GM12878 (cell line): ENCODE data around the gene ANKRD6. TPM values are rescaled to one million over a fixed set of nuclear protein-coding genes. Genes with fewer than 3 reads are reported as not detected.

ENCODE experiments used
- ATAC-seq: fragments of 200-7000 bp; cut with Tn5 transposase; 3 replicates; pipeline ENCODE4 v1.9.1; 2020; ENCODE audit warnings: mild to moderate bottlenecking, moderate library complexity
- BruUV-seq: library from RNA; stranded (reverse); fragments of 400-500 nt; replicated peaks from 2 replicates; lab custom pipeline; 2021; lab: Mats Ljungman, UMichigan
- CTCF ChIA-PET: fragments of 300-600 bp; sonication (Branson Sonifier 250); formaldehyde crosslinking; extraction: SDS; loops from one replicate; lab custom pipeline; 2021; ENCODE audit warnings: inconsistent platforms; lab: Yijun Ruan, JAX
- POLR2A ChIA-PET: fragments of 350-600 bp; formaldehyde crosslinking; extraction: SDS; loops from one replicate; lab custom pipeline; 2021; ENCODE audit warnings: inconsistent platforms; lab: Charles Lee
- RAD21 ChIA-PET: fragments of 300-600 bp; sonication (Branson Sonifier 250); formaldehyde crosslinking; loops from one replicate; lab custom pipeline; 2023; ENCODE audit warnings: antibody characterized with exemption; ENCODE audit not compliant: unreplicated experiment; lab: Charles Lee
- SMC1A ChIA-PET: fragments of 300-600 bp; sonication (Branson Sonifier 250); formaldehyde crosslinking; loops from one replicate; lab custom pipeline; 2023; ENCODE audit not compliant: unreplicated experiment, uncharacterized antibody; lab: Charles Lee
- DNase-seq: peaks from one replicate; pipeline ENCODE4 v3.0.0-alpha.2; 2011; ENCODE audit warnings: low read depth, low spot score
- FAIRE-seq: peaks from 3 replicates; lab custom pipeline; 2011; peaks lifted over from hg19 to GRCh38; lab: Jason Lieb, UNC
- H2AFZ ChIP-seq: 2 replicates; pipeline ENCODE4 v1.6.0; 2011; ENCODE audit warnings: low read depth, low read length, control low read depth; ENCODE audit not compliant: control insufficient read depth
- H3K27ac ChIP-seq: 2 replicates; pipeline ENCODE4 v1.5.1; 2011; ENCODE audit warnings: control low read depth; ENCODE audit not compliant: control insufficient read depth, insufficient read depth
- H3K27me3 ChIP-seq, 2 experiments: replicated peaks in 1 of 2; 2 replicates each; pipeline versions ENCODE4 v1.6.0 to v1.6.1; 2011; ENCODE audit warnings: low read length in 1 of 2; ENCODE audit not compliant: control insufficient read depth in 2 of 2, insufficient read depth in 2 of 2
- H3K36me3 ChIP-seq, 2 experiments: 2 replicates each; pipeline ENCODE4 v1.5.1; 2011; ENCODE audit warnings: low read length in 1 of 2; ENCODE audit not compliant: control insufficient read depth in 2 of 2, insufficient read depth in 2 of 2
- H3K4me1 ChIP-seq: 2 replicates; pipeline ENCODE4 v1.6.1; 2011; ENCODE audit warnings: mild to moderate bottlenecking, low read length, moderate library complexity, mixed read lengths; ENCODE audit not compliant: control insufficient read depth, insufficient read depth
- H3K4me2 ChIP-seq: 2 replicates; pipeline ENCODE4 v1.6.0; 2011; ENCODE audit warnings: control low read depth; ENCODE audit not compliant: control insufficient read depth, insufficient read depth
- H3K4me3 ChIP-seq: fragments of 200-600 bp; sonication (generic); 2 replicates; pipeline ENCODE4 v1.5.1; 2016
- H3K79me2 ChIP-seq: 2 replicates; pipeline ENCODE4 v1.6.0; 2011; ENCODE audit warnings: low read length; ENCODE audit not compliant: control insufficient read depth, insufficient read depth
- H3K9ac ChIP-seq: 2 replicates; pipeline ENCODE4 v1.8.0; 2011; ENCODE audit warnings: low read length, control low read depth, mixed read lengths; ENCODE audit not compliant: control insufficient read depth, insufficient read depth
- H3K9me3 ChIP-seq: replicated peaks from 3 replicates; pipeline ENCODE4 v1.5.1; 2011; ENCODE audit warnings: mild to moderate bottlenecking, low read length; ENCODE audit not compliant: control insufficient read depth, insufficient read depth
- H4K20me1 ChIP-seq: 2 replicates; pipeline ENCODE4 v1.6.0; 2011; ENCODE audit not compliant: control insufficient read depth, insufficient read depth
- CBX5 ChIP-seq: sonication (generic); IDR thresholded peaks from 2 replicates; pipeline ENCODE4 v1.6.1; 2016; ENCODE audit warnings: low read depth, moderate library complexity, mild to moderate bottlenecking, inconsistent platforms
- E4F1 ChIP-seq: fragments of 450-650 bp; IDR thresholded peaks from 2 replicates; pipeline ENCODE4 v1.6.1; 2018; ENCODE audit warnings: borderline replicate concordance, mild to moderate bottlenecking; ENCODE audit not compliant: partially characterized antibody
- IRF4 ChIP-seq: IDR thresholded peaks from 2 replicates; pipeline ENCODE4 v1.6.1; 2011; ENCODE audit warnings: low read depth, low read length
- MTA3 ChIP-seq: IDR thresholded peaks from 2 replicates; pipeline ENCODE4 v1.6.1; 2012; ENCODE audit warnings: low read length, inconsistent platforms, borderline replicate concordance
- NFIC ChIP-seq: IDR thresholded peaks from 2 replicates; pipeline ENCODE4 v1.6.1; 2012; ENCODE audit warnings: low read depth, mild to moderate bottlenecking, inconsistent platforms, low read length, moderate library complexity
- NFXL1 ChIP-seq: fragments of 450-650 bp; IDR thresholded peaks from 2 replicates; pipeline ENCODE4 v1.6.1; 2017; ENCODE audit warnings: antibody characterized with exemption, mild to moderate bottlenecking, borderline replicate concordance
- NR2F1 ChIP-seq: fragments of 450-650 bp; conservative IDR thresholded peaks from 2 replicates; pipeline ENCODE4 v1.6.1; 2017; ENCODE audit warnings: mild to moderate bottlenecking
- POLR2AphosphoS2 ChIP-seq: IDR thresholded peaks from 2 replicates; pipeline ENCODE4 v1.6.1; 2011; ENCODE audit warnings: low read depth, mild to moderate bottlenecking, low read length, improper control_type of control experiment, moderate library complexity
- POU2F2 ChIP-seq: IDR thresholded peaks from 3 replicates; pipeline ENCODE4 v1.6.1; 2011; ENCODE audit warnings: low read depth, mild to moderate bottlenecking, low read length, borderline replicate concordance
- RUNX3 ChIP-seq: IDR thresholded peaks from 2 replicates; pipeline ENCODE4 v1.6.1; 2012; ENCODE audit warnings: low read length, inconsistent platforms
- SMC3 ChIP-seq: IDR thresholded peaks from 2 replicates; pipeline ENCODE4 v1.6.1; 2011; ENCODE audit warnings: low read length, improper control_type of control experiment, borderline replicate concordance
- TCF3 ChIP-seq: IDR thresholded peaks from 2 replicates; pipeline ENCODE4 v1.6.1; 2012; ENCODE audit warnings: low read depth, mild to moderate bottlenecking, low read length, borderline replicate concordance; ENCODE audit not compliant: insufficient read depth
- WRNIP1 ChIP-seq: IDR thresholded peaks from 2 replicates; pipeline ENCODE4 v1.6.1; 2011; ENCODE audit warnings: low read depth, low read length, improper control_type of control experiment, borderline replicate concordance
- ZBTB40 ChIP-seq: fragments of 450-650 bp; IDR thresholded peaks from 2 replicates; pipeline ENCODE4 v1.6.1; 2016; ENCODE audit warnings: mild to moderate bottlenecking, moderate library complexity, borderline replicate concordance
- WGBS: methylation state at CpG from one replicate; pipeline ENCODE4 v1.1.6; 2016; ENCODE audit warnings: low lambda C conversion rate; ENCODE audit not compliant: insufficient replicate concordance, insufficient coverage; ENCODE audit errors: missing lambda C conversion rate; 5-methylcytosine and 5-hydroxymethylcytosine counted together
- in situ Hi-C: fragments of 300-500 bp; cut with MboI; formaldehyde crosslinking; loops from 9 replicates; pipeline ENCODE4 v1.14.3; 2018; ENCODE audit warnings: mixed read lengths
- intact Hi-C: fragments of 100-400 bp; cut with micrococcal nuclease; formaldehyde crosslinking; loops from one replicate; pipeline ENCODE4 v1.14.2; 2022; ENCODE audit not compliant: unreplicated experiment
- polyA plus RNA-seq, 11 experiments: library from polyadenylated mRNA; depleted of rRNA in 4 of 11; unstranded in 6 of 11; stranded (reverse) in 5 of 11; fragments of >200 nt; fragmentation: Nextera tagmentation in 4 of 11; fragmentation: Illumina TruSeq in 1 of 11; extraction: Ambion mirVana in 4 of 11; extraction: Trizol in 1 of 11; gene quantifications; 1 replicate in 1 of 11; 2 replicates in 10 of 11; pipeline versions ENCODE4 v1.2.1 to v1.2.3, GENCODE V29; 2011 to 2016; ENCODE audit warnings: inconsistent platforms in 2 of 11, missing spikeins in 2 of 11, low read depth in 1 of 11
- total RNA-seq, 4 experiments: library from RNA; depleted of rRNA in 3 of 4; stranded (reverse); fragments of >200 nt in 3 of 4; fragmentation: Illumina TruSeq in 1 of 4; extraction: Trizol in 1 of 4; gene quantifications; 2 replicates each; pipeline versions ENCODE4 v1.2.1 to v1.2.3, GENCODE V29; 2013 to 2021

Gene ANKRD6
- total and polyA plus RNA-seq, 10 of the 15 experiments (the other 5 are each of a cell fraction or from before 2014, with no cell fraction given), result 0.03 to 0.90 (median 0.38) TPM

GRCh38 chr6:89385156-89385667 is 47.7 kb upstream of the ANKRD6 start (continued):
- TF ChIP-seq MTA3 (no peak), NFIC (no peak), NFXL1 (no peak), CBX5 (no peak), WRNIP1 (no peak), POLR2AphosphoS2 (no peak), POU2F2 (peak; percentile 25; the same call in 1 of the 3 replicates), RUNX3 (peak; percentile 63)

GRCh38 chr6:89385846-89386245 is 47.1 kb upstream of the ANKRD6 start:
- WGBS, result 81% methylated on average over 7 of the region's 7 CpGs
- intact Hi-C loops, result no loop called here
- no peak for DNase-seq
- H3K27ac ChIP-seq, result no peak overlapping the region
- no peaks in the 10 kb centered on the region; the same call in 2 of the 3 replicates for H3K9me3 ChIP-seq
- H3K9ac ChIP-seq, result no peak overlapping the region
- no TSS peak for BruUV-seq
- peaks cover 20% of the 10 kb centered on the region for H3K4me1 ChIP-seq
- H3K4me2 ChIP-seq, result no peak overlapping the region
- ChIA-PET CTCF (interaction anchor here (1.0 to 4.2 kb wide), 3 partner anchors 10 to 17 kb away, joined by 3 to 18 read pairs (median 6); no protein-coding TSS in a partner anchor), SMC1A (interaction anchor here (1.1 to 1.5 kb wide), 2 partner anchors 10 to 13 kb away, joined by 3 to 8 read pairs; no protein-coding TSS in a partner anchor), RAD21 (interaction anchor here (0.6 to 1.6 kb wide), 2 partner anchors 14 to 31 kb away, joined by 3 to 6 read pairs; no protein-coding TSS in a partner anchor), POLR2A (interaction anchor here (0.6 kb wide), 1 partner anchor 25 kb away, joined by 3 read pairs; no protein-coding TSS in a partner anchor)
- no peaks in the 10 kb centered on the region for H3K27me3 ChIP-seq
- no peaks in the 10 kb centered on the region for H4K20me1 ChIP-seq
- H3K36me3 ChIP-seq, result no peaks in the 10 kb centered on the region; a peak in 1 of 4 replicates
- no peak overlapping the region for H3K4me3 ChIP-seq
- ATAC-seq, result no peak
- peaks cover 12% of the 10 kb centered on the region for H3K79me2 ChIP-seq
- no peak overlapping the region for H2AFZ ChIP-seq
- no peak for FAIRE-seq
- in situ Hi-C loops, result no loop called here
- TF ChIP-seq SMC3, result no peak
- TF ChIP-seq TCF3, result no peak
- no peak for TF ChIP-seq ZBTB40
- TF ChIP-seq IRF4, result no peak
- TF ChIP-seq NR2F1, result no peak
- no peak for TF ChIP-seq E4F1
